ENCODE results near the gene LDB1. TPM values are rescaled to one million over a fixed set of nuclear protein-coding genes. Genes with fewer than 3 reads are reported as not detected.

LDB1 gene
- total and polyA plus RNA-seq, 2 of the 13 experiments (the other 11 are each of a cell fraction or from before 2014, with no cell fraction given), result 17.2 to 45.5 TPM

GRCh38 chr10:102132563-102133372, 12.6 kb upstream of the LDB1 start, which contains the start of gene PPRC1 (continued):
- TF ChIP-seq ZNF510 (CRISPR knock-in tag; IDR thresholded peaks at IDR 0.05; ENCODE audit: low read depth) (no peak), ZNF646 (CRISPR knock-in tag; IDR thresholded peaks at IDR 0.05) (no peak), ZNF879 (CRISPR knock-in tag; IDR thresholded peaks at IDR 0.05) (no peak), ZNF101 (CRISPR knock-in tag; IDR thresholded peaks at IDR 0.05; ENCODE audit: borderline replicate concordance, low read depth) (no peak), ZNF24 (IDR thresholded peaks at IDR 0.05) (no peak), PCBP2 (optimal IDR thresholded peaks at IDR 0.05; ENCODE audit: low read depth, low read length, poor library complexity, severe bottlenecking) (no peak), ZNF235 (CRISPR knock-in tag; IDR thresholded peaks at IDR 0.05; ENCODE audit: borderline replicate concordance) (no peak), ZNF33B (CRISPR knock-in tag; IDR thresholded peaks at IDR 0.05) (0 out of 2 replicates have a peak, but pooled peaks have one; percentile 29), CAMTA2 (CRISPR knock-in tag; IDR thresholded peaks at IDR 0.05; ENCODE audit: borderline replicate concordance) (no peak; the same call in 1 of the 2 replicates), HMG20B (CRISPR knock-in tag; conservative IDR thresholded peaks at IDR 0.05) (no peak; the same call in 1 of the 2 replicates)
- TF ChIP-seq, protein P1, sequence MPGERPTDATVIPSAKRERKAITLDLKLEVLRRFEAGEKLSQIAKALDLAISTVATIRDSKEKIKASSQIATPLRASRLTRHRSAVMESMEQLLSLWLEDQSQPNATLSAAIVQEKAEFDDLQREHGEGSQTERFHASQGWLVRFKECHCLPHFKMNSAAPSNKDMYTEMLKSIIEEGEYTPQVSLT (CRISPR knock-in tag; IDR thresholded peaks at IDR 0.05; ENCODE audit: borderline replicate concordance, low read depth), result 0 out of 2 replicates have a peak, but pooled peaks have one; percentile 18
- TF ChIP-seq, protein P2, sequence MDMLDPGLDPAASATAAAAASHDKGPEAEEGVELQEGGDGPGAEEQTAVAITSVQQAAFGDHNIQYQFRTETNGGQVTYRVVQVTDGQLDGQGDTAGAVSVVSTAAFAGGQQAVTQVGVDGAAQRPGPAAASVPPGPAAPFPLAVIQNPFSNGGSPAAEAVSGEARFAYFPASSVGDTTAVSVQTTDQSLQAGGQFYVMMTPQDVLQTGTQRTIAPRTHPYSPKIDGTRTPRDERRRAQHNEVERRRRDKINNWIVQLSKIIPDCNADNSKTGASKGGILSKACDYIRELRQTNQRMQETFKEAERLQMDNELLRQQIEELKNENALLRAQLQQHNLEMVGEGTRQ (IDR thresholded peaks at IDR 0.05; ENCODE audit: low read depth, low read length), result no peak; the same call in 1 of the 2 replicates
- TF ChIP-seq, protein P2 (CRISPR knock-in tag; IDR thresholded peaks at IDR 0.05; ENCODE audit: borderline replicate concordance), result no peak
- TF ChIP-seq, protein P3, sequence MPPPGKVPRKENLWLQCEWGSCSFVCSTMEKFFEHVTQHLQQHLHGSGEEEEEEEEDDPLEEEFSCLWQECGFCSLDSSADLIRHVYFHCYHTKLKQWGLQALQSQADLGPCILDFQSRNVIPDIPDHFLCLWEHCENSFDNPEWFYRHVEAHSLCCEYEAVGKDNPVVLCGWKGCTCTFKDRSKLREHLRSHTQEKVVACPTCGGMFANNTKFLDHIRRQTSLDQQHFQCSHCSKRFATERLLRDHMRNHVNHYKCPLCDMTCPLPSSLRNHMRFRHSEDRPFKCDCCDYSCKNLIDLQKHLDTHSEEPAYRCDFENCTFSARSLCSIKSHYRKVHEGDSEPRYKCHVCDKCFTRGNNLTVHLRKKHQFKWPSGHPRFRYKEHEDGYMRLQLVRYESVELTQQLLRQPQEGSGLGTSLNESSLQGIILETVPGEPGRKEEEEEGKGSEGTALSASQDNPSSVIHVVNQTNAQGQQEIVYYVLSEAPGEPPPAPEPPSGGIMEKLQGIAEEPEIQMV (CRISPR knock-in tag; IDR thresholded peaks at IDR 0.05; ENCODE audit: low read depth), result no peak
- TF ChIP-seq, protein P4, sequence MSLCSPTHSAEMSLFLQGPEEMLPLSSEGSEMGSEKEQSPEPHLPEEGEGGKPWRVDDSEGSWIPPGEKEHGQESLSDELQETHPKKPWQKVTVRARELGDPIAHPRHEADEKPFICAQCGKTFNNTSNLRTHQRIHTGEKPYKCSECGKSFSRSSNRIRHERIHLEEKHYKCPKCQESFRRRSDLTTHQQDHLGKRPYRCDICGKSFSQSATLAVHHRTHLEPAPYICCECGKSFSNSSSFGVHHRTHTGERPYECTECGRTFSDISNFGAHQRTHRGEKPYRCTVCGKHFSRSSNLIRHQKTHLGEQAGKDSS (CRISPR knock-in tag; IDR thresholded peaks at IDR 0.05; ENCODE audit: borderline replicate concordance, low read depth), result no peak
